Measurements from ENCODE around the gene FLAD1.

Gene FLAD1

DNA sequence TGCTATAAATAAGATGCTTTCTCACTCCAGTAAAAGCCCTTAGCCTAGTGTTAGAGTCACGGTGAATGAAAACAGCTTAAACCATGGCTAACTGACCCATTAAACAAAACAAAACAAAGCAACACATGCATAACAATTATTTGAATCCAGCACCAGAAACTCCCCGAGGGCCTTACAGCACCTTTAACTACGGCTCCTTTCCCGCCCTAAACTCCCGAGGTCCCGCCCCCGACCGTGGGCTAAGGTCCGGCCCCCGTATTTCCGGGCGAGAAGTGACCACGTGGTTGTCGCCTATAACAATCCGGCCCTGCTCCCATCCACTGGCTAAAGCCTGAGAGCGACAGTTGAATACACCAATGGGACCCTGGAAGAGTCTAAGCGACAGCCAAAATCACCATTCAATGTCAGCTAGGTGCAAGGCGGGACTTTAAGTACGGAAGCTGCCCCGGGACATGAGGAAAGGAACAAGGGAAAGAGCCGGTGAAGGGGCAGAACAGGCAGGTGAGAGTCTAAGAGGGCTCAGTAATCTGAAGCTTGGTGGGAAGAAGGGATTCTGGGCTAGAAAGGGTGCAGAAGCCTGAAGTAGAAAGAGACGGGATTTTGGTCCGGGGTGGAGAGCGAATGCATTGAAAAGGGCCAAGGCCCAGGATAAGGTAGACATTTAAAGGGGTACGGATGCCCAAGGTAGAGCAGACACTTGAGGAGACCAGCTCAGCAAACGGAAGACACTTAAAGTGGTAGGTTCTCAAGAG is at the start of gene FLAD1:
FLAD1 (plus strand) TSS at position 448 of the 752 bp plus-strand sequence. CDS start 351 bp downstream, outside the sequence.
- no peaks in the 10 kb centered on the region for H3K27me3 ChIP-seq
- TF ChIP-seq, protein P1, sequence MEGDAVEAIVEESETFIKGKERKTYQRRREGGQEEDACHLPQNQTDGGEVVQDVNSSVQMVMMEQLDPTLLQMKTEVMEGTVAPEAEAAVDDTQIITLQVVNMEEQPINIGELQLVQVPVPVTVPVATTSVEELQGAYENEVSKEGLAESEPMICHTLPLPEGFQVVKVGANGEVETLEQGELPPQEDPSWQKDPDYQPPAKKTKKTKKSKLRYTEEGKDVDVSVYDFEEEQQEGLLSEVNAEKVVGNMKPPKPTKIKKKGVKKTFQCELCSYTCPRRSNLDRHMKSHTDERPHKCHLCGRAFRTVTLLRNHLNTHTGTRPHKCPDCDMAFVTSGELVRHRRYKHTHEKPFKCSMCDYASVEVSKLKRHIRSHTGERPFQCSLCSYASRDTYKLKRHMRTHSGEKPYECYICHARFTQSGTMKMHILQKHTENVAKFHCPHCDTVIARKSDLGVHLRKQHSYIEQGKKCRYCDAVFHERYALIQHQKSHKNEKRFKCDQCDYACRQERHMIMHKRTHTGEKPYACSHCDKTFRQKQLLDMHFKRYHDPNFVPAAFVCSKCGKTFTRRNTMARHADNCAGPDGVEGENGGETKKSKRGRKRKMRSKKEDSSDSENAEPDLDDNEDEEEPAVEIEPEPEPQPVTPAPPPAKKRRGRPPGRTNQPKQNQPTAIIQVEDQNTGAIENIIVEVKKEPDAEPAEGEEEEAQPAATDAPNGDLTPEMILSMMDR (IDR thresholded peaks at IDR 0.05) = peak in 1 of 2 experiments; percentile 11
- peaks cover 3 to 20% (median 7%) of the 10 kb centered on the region in 3 donors for H3K36me3 ChIP-seq
- peaks cover 0 to 18% (median 12%) of the 10 kb centered on the region in 4 donors for H3K4me1 ChIP-seq
- DNase-seq = peak; percentile 98 to 99
- intact Hi-C loops (cut with DNase I; ENCODE audit: low total_unique reads) = no loop called here
- no peaks in the 10 kb centered on the region for H3K9me3 ChIP-seq
- H3K4me3 ChIP-seq = peak within 1 kb of the TSS; percentile 60 to 73
- H3K27ac ChIP-seq = peak within 1 kb of the TSS; percentile 61 to 68

DNA sequence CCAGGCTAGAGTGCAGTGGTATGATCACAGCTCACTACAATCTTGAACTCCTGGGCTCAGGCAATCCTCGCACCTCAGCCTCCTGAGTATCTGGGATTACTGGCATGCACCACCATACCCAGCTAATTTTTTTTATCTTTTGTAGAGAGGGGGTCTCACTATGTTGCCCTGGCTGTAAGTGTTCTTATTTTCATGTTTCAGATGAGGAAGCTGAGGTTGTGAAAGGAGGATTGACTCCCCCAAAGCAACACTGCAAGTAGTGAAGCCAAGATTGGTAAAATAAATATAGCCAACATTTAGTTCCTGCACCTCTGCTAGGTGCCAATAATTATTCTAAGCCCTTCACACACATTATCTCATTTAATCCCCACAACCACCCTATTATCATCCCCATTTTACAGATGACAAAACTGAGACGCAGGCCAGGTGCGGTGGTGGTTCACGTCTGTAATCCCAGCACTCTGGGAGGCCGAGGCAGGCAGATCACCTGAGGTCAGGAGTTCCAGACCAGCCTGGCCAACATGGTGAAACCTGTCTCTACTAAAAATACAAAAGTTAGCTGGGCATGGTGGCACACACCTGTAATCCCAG is 48.7 kb upstream of the FLAD1 start:
- no peaks in the 10 kb centered on the region for H3K27me3 ChIP-seq
- peaks cover 0 to 22% (median 12%) of the 10 kb centered on the region in 3 donors for H3K36me3 ChIP-seq
- H3K4me3 ChIP-seq = no peak overlapping the region
- no peaks in the 10 kb centered on the region for H3K9me3 ChIP-seq
- TF ChIP-seq, protein P1 (IDR thresholded peaks at IDR 0.05) = no peak
- peaks cover 0 to 25% (median 21%) of the 10 kb centered on the region in 4 donors for H3K4me1 ChIP-seq
- DNase-seq = no peak
- intact Hi-C loops (cut with DNase I; ENCODE audit: low total_unique reads) = no loop called here
- H3K27ac ChIP-seq = no peak overlapping the region

DNA sequence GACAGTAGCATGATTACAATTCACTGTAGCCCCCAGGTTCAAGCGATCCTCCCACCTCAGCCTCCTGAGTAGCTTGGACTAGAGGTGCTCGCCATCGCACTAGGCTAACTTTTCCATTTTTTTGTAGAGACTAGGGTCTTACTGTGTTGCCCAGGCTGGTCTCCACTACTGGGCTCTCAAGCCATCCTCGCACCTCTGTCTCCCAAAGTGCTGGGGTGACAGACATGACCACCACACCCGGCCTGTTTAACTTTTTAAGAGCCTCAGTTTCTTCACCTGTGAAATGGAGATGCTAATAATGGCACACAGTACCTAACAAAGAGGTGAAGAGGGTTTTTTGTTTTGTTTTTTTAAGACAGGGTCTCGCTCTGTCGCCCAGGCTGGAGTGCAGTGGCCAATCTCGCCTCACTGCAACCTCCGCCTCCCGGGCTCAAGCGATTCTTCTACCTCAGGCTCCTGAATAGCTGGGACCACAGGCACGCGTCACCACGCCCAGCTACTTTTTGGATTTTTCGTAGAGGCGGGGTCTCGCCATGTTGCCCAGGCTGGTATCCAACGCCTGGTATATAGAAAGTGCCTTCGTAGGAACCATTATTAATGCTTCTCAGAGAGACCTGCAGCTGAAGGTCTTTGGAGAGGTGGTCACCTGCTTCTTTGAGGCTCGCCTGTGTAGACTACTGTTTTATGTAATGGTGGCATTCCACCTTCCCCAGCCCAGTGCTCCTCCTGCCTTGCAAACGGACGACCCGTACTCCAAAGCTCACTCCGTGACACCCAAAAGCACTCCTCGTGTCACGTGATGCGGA is 47.2 kb upstream of the FLAD1 start:
- no peak for DNase-seq

DNA sequence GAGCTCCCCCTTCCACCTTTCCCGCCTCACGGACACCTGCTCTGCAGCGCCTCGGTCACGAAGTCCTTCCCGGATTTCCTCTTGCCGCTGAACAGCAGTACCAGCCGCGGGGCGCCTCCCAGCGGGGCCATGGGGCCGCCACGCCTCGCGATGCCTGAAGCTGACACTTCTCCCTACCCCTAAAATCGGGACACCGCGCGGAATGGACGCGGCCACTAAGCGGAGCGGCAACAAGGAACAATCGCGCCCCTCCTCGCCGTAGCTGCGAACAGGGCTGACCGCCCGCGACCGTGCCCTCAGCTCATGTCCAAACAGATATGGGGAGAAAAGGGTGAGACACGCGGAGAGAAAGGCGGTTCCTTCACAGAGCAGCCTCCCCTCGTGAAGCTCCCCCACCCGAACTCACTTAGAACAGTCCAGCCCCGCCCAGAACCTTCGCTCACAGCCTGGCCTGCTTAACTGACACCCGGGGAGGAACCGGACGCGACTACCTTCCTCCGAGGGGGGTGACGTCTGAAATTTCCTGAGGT is 46.5 kb upstream of the FLAD1 start, which contains the start of gene PMVK:
PMVK (minus strand) TSS at position 165 of the 530 bp plus-strand sequence; CDS start at position 131, 34 bp downstream.
- TF ChIP-seq, protein P1 (IDR thresholded peaks at IDR 0.05) = peak; percentile 19 to 35
- intact Hi-C loops (cut with DNase I; ENCODE audit: low total_unique reads) = loop anchor here (2.0 kb wide), 1 partner anchor 38 kb away; the partner anchor contains the start of gene CKS1B
- Histone ChIP-seq H3K9me3 (no peaks in the 10 kb centered on the region), H3K27me3 (no peaks in the 10 kb centered on the region), H3K4me3 (peak within 1 kb of the TSS; percentile 62 to 77), H3K27ac (peak within 1 kb of the TSS; percentile 94 to 97), H3K4me1 (peaks cover 0 to 36% (median 25%) of the 10 kb centered on the region in 4 donors), H3K36me3 (peaks cover 0 to 5% (median 0%) of the 10 kb centered on the region in 3 donors)
- DNase-seq = peak; percentile 97 to 98

More for the DNA sequence above, 47.2 kb upstream of the FLAD1 start:
- TF ChIP-seq, protein P1 (IDR thresholded peaks at IDR 0.05) = no peak
- H3K4me3 ChIP-seq = peak overlapping the region; percentile 62 to 77
- intact Hi-C loops (cut with DNase I; ENCODE audit: low total_unique reads) = loop anchor here (2.0 kb wide), 1 partner anchor 39 kb away; the partner anchor contains the start of gene CKS1B
- peak overlapping the region; percentile 94 to 97 for H3K27ac ChIP-seq
- peaks cover 0 to 10% (median 5%) of the 10 kb centered on the region in 3 donors for H3K36me3 ChIP-seq
- H3K27me3 ChIP-seq = no peaks in the 10 kb centered on the region
- H3K4me1 ChIP-seq = peaks cover 0 to 33% (median 25%) of the 10 kb centered on the region in 4 donors
- H3K9me3 ChIP-seq = no peaks in the 10 kb centered on the region

All from tibial artery (tissue), 4 donors.